Left kidney (tissue), 2 donors: ENCODE results near the gene ITM2A. TPM values are rescaled to one million over a fixed set of nuclear protein-coding genes. Genes with fewer than 3 reads are reported as not detected.

Source experiments
- DNase-seq: peaks from one replicate; pipeline ENCODE4 v3.0.0-alpha.2; 2013
- polyA plus RNA-seq: library from polyadenylated mRNA; unstranded; fragments of 120-200 nt; gene quantifications from one replicate; pipeline ENCODE4 v1.2.1, GENCODE V29; 2013; ENCODE audit not compliant: insufficient read length

The ITM2A gene
- polyA plus RNA-seq, 1 donor, result 78.8 TPM

DNA sequence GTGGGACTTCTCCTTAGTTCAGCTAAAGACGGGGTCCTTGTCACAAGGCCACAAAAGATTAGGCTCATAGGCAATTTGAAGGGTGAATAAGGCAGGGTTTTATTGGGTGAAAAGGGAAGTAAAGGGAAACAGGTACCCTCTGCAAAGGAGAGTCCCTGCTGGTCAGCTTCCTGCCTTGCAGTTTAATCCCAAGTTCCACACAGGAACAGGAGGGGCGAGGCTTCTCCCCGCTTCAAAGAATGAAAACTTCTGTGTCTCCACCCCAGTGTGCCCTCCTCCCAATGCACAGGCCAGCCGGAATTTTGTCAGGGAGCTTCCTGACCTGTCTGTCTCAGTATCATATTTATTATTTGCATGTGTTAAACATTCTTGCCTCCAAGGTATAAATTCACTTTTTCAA is 37.1 kb downstream of the ITM2A start:
- DNase-seq, result no peak

DNA sequence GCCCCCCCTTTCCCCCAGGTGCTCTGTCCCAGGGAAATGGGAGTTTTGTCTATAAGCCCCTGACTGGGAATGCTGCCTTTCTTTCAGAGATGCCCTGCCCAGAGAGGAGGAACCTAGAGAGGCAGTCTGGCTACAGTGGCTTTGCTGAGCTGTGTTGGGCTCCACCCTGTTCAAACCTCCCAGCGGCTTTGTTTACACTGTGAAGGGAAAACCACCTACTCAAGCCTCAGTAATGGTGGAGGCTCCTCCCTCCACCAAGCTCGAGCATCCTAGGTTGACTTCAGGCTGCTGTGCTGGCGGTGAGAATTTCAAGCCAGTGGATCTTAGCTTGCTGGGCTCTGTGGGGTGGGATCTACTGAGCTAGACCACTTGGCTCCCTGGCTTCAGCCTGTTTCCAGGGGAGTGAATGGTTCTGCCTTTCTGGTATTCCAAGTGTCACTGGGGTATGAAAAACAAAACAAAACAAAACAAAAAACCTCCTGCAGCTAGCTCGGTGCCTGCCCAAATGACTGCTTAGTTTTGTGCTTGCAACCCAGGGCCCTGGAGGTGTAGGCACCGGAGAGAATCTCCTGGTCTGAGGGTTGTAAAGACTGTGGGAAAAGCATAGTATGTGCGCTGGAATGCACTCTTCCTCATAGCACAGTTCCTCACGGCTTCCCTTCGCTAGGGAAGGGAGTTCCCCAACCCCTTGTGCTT is 41.7 kb downstream of the ITM2A start:
- DNase-seq, result no peak

Other genes starting within 250 kb of the ITM2A start
- 0.20 TPM for gene GPR174, start 222.6 kb downstream of the ITM2A start, polyA plus RNA-seq